HG02884 (cell line): Measurements from ENCODE around the gene TPT1.

Experiments
- ATAC-seq: cut with Tn5 transposase; IDR thresholded peaks from one replicate; pipeline ENCODE4 v1.9.1; 2021; ENCODE audit warnings: mild to moderate bottlenecking, moderate library complexity; ENCODE audit not compliant: unreplicated experiment

The TPT1 gene

DNA sequence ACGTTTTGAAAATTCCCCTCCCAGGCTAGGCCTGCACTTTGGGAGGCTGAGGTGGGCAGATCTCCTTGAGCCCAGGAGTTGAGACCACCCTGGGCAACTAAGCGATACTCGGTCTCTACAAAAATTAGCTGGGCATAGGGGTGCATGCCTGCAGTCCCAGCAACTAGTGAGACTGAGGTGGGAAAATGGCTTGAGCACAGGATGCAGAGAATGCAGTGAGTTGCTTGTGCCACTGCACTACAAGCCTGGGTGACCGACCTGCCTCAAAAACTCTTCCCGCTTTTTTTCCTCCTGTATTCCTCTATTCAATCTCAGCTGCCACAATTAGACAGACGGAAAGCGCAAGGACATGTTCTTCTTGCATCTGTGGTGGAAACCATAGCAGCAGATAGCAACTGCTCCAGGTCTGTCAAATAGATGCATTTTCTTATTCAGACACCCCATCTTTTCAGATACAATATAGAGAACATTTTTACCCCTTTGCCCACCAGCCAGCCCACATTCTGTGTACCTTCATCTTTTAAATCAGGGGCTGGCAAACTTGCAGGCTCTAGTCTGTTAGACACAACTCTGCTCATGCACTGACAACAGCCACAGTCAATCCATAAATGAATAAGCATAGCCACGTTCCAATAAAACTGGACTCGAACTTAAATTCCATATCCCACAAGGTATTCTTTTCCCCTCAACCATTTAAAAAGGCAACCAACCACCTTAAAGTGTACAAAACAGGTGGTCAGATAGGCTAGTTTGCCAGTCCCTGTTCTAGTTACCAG is 4.8 kb downstream of the TPT1 start:
- ATAC-seq = no peak

DNA sequence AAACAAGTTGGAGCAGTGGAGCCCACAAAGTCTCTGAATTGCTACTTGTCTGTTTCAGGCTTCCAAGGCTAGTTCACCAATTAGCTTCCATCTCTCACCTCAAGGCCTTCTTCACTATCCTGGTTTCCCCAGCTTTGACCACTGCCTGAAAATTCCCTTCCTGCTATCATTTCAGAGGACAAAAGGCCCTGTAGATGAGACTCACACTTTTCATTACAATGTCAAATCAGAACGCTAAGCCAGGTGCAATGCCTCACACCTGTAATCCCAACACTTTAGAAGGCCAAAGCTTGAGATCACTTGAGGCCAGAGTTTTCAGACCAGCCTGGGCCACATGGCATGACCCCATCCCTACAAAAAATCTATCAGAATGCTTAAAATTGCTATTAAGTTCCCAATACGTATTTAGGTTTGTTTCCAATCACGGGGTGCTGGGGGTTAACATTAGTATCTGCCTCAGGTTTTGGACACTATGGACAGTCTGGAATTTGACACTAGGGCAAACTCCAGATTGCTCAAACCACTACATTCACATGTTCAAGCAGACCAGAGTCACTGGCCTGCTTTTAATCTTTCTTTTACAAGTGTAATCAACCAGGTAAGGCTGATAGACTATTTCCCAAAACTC is 5.5 kb downstream of the TPT1 start:
- ATAC-seq = no peak

DNA sequence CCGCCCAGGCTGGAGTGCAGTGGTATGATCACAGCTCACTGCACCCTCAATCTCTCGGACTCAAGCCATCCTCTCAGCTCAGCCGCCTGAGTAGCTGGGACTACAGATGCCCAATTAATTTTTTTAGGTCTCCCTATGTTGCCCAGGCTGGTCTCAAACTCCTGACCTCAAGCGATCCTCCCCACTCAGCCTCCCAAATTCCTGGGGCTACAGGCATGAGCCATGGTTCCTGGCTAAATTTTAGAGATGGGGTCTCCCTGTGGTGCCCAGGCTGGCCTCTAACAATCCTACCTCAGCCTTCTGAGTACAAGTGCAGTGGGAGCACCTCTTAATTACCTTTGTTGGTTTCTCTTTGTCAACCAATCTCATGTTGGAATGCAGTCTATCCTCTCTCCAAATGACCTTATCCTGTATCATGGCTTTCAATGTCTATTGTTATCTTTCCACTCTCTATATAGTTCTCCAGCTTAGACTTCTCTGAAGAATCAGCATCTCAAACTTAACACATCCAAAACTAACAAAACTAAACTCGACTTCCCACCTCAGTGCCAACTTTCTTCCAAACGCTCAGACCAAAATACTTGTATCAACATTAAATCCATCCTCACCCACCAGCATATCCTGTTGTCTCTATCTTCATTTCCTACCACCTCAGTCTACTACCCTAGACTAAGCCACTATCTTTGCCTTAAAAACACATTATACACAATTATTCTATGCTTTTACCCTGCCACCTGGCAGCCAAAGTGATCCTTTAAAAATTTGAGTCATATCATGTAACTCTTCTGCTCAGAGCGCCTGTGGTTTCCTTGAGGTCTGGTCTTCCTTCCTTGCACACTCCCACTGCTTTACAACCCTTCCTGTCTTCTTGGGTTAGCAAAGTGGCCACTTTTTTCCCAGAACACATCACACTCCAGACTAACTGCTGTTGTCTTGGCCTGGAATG is 6.7 kb downstream of the TPT1 start:
- no peak for ATAC-seq

DNA sequence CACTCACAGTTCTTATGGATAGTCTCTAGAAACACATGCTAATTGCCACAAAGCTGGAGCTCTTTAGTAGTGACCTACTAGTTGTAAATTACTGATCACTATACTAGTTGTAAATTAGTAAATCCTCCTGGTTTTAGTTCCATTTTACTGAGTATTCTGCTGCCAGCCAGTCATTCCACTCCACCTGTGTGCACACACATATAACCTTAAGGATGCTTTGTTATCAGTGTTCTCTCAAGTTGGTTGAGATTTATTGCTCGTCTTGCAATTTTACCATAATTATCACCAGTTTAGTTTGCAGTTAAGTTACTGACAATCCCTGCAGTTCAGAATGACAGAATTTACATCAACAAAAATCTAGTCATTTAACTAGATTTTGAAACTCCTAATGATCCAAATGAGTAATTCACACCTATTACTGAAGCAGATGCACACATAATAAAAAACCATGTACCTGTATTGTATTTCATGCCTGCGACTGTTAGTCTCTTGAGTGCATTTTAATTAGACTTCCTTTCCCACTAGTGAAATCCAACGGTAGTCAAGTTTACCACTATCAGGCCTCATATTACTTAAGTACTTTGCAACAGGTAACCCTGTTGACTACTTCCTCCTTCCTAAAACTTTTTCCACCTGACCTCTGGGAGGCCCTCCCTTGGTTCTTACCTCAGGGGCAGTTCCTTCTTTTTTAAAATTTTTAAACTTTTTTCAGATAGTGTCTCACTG is 7.6 kb downstream of the TPT1 start:
- no peak for ATAC-seq

DNA sequence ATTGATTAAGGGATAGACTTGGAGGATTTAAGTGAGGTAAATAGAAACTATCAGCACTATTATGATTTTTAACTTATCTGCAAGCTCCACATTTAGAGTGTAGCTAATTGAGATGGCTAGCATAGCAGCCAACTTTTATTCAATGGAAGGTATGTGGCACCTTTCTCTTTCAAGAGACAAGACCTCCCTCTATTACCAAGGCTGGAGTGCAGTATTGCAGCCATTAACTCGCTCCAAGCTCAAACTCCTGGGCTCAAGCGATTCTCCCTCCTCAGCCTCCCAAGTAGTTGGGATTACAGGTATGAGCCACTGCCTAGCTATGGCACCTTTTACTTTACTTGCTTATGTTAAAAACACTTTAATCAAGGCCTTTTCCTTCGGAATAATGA is 8.2 kb downstream of the TPT1 start:
- no peak for ATAC-seq

DNA sequence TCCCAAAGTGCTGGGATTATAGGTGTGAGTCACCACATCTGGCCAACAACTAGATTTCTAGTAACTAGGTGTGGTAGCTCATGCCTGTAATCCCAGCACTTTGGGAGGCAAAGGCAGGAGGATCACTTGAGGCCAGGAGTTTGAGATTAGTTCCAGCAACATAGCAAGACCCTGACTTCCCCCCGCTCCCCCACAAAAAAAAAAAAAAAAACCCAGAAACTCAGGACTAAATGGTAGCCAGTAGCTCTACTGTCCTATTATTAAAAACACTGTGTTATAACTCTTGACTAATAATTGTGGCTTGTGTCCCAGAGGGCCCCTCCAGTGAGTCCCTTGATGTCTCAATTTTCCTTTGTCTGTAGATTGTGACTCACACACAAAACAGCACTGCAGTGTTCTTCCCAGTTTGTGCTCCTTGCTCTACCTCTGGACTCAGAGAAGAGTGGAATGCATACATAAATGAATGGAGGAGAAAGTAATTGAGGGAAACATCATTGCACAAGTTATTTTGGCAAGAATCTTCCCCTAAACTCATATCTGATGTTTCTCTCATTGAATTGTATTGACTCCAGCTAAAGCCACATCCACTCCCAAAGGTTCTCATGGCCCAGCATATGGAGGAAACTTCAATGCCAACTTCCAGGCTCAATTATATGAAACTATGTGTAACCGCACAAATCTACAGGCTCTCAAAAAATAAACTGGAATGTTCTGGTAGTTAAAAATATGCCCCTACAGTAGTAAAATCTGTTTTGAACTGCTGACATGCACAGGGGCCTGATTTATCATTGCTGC is 8.8 kb downstream of the TPT1 start:
- ATAC-seq = no peak

DNA sequence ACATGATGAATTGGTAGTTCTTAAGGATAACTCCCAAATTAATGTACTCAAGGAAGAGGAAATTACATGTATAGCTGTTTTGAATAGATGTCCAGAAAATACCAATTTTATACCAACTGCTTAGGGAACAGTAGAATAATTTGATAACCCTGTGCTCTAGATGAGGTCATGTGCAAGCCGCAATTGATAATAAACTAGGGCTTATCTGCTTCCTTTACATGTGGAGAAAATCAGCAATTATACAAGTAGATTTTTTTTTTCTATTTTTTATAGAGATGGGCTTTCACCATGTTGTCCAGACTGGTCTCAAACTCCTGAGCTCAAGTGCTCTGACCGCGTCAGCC is 9.3 kb downstream of the TPT1 start:
- no peak for ATAC-seq

DNA sequence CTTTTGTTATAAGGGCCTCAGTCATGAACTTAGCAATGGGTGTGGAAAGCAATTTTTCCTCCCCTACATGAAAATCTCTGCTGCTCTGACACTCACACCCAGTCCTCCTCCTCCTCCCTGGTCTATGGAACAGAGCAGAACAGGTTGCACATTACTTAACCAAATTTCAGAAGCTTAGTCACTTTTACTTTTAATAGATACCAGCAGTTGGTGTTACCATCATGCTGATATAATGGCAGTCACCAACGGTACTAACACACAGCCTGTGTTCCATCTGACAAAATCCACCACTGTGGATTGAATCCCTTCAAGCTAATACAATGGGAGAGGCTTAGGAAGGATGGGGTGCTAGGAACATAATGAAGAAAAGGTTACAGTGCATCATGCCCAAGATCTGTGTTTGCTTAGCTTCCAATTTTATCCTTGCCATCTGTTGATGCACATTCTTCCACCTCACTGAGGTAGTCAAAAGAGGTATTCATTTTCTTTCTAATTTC is 9.8 kb downstream of the TPT1 start:
- no peak for ATAC-seq

DNA sequence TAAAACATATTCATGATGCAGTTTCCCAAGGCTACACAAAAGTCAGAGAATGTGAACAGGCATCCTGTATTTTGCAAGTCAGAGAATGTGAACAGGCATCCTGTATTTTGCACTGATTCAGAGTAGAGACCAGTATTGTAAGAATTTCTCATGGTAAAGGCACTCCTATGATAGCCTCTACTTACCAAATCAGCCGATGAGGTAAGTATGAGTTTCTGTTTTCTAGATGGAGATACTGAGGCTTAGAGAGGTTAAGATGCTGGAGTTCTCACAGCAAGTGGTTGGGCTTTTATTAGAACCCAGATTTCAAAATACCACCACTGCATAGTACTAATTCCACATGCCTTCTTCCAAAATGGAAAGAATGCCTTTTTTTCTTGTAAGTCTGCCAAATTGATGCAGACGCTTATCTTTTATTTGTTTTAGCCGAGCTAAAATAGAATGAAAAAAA is 12.3 kb downstream of the TPT1 start:
- no peak for ATAC-seq

DNA sequence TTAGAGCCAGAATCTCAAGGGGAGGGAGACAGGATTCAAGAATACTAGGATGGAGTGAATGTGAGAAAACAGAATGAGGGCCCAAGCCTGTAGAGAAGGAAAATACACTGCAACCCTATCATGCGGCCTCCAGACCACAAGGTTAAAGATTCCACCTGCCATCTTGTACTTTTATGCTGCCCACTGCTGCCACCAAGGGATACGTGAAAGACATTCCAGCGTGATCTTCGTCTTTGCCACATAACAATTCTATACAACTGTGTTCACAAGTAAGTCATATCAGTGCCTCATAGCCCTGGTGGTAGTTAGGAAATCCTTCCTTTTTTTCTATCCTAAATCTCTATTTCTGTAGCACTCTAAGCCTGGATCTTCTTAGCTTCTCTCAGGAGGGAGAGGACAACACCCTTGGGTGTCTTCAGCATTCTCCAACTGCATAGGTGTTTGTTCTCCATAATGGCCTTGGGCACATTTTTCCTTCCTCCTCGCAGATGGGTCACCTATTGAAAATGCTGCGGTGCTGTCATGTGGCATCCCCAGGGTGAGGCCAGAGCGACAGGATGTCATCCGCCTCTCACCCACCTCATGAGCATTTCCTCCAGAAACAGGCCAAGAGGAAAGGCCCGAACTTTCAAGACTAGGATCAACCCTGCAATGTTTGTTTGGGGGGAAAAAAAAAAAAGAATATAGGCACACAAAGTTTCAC is 13.6 kb downstream of the TPT1 start:
- no peak for ATAC-seq

DNA sequence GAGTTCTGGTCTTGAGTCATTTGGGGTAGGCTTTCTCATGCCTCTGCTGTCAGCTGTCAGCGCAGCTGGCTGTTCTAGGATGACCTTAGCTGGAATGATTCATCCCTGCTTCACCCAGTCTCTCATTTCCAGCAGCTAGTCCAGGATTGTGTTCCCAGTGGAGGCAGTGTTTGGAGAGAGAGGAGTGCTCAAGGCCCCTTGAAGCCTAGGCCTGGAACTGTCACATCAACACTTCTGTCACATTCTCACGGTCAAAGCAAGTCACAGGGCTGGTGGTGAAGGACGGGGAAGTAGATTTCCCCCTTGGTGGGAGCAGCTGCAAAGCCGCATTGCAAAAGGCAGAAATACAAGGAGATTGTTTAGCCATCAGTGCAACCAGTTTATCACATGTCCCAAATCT is 15.2 kb downstream of the TPT1 start:
- no peak for ATAC-seq

DNA sequence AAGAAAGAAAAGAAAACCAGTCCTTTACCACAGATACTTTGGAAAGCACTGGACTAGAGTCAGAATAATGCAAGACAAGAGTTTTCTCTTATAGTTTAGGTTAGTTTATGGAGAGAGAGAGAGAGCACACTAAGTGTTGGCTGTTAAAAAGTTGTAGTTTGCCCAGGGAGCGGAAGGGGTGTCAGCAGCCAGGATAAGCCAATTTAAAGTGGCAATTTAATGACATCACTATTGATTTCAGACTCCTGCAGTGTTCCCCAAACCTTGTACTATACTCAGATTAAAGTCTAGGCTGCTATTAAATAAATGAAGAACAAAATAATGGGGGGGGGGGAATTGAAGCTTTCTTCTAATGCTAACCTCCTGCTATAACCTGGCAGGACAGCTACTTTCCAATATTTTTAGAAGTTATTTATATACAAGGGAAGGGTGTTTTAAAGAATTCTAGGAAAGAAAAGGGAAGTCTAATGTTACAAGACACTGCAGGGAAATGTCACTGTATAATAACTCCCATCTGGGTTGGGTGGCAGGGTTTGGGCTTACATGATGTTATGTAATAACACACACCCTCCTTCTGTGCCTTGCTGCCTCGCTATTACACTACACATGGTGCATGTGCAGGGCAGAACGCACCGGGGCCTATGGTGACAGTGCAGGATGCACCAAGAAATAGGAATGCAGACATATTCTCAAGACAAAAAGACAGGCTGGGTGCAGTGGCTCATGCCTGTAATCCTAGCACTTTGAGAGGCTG is 19.9 kb downstream of the TPT1 start:
- no peak for ATAC-seq

DNA sequence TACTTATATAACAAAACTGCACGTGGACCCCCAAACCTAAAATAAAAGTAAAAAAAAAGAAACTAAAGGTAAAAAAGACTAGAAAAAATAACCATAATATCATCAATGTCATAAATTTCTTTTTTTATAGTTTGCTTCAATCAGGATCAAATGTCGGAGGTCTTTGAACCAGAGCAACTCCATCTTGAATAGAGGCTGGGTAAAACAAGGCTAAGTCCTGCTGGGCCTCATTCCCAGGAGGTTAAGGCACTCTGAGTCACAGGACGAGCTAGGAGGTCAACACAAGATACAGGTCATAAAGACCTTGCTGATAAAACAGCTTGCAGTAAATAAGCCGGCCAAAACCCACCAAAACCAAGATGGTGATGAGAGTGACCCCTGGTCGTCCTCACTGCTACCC is 24.0 kb downstream of the TPT1 start:
- no peak for ATAC-seq

DNA sequence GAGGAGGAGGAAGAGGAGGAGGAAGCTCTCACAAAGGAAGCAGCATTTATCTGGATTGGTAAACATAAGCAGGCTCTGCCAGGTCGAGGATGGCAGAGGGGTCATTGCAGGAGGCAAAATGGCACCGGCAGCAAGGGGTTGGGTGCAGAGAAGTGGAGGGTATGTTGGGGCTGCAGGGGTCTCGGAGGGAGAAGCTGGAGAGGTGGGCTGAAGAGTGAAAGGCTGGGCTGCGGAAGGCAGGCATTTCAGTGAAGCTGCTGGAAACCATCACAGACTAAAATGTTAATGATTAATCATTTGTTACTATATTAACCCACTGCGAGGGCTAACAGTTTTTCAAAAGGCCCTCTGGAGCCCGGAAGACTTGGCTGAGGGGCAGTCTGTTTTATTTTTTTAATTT is 24.6 kb downstream of the TPT1 start:
- ATAC-seq = no peak

DNA sequence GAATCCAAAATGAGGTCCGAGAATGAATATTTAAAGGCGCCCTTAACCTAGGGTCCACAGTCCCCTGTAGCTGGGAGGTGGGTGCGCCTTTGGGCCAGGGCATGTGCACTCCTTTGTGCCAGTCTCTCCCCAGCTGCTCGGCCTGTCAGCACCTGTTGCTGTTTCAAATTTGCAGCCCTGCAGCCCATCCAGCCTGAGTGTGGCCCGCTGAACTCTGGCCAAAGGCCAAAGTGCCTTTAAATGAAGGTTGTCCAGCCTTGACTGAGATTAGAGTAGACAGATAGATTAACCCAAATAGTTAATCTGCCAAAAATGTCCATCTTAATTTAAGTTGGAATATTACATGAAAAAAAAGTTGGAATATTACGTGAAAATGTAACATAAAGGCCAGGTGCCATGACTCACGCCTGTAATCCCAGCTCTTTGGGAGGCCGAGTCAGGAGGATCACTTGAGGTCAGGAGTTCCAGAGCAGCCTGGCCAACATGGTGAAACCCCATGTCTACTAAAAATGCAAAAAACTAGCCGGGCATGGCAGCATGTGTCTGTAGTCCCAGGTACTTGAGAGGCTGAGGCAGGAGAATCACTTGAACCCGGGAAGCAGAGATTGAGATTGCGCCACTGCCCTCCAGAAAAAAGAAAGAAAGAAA is 25.3 kb downstream of the TPT1 start:
- ATAC-seq = no peak

DNA sequence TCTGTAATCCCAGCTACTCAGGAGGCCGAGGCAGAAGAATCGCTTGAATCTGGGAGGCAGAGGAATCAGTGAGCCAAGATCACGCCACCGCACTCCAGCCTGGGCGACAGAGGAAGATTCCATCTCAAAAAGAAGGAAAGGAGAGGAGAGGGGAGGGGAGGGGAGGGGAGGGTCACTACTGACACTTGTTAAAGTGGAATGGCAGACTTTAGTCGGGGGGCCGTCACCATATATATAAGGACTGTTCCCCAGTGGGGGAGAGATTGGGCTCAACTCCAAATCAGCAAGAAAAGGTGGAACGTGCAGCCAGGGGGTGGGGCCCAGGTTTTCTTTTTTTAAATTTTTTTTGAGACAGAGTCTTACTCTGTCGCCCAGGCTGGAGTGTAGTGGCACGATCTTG is 26.2 kb downstream of the TPT1 start:
- ATAC-seq = no peak

DNA sequence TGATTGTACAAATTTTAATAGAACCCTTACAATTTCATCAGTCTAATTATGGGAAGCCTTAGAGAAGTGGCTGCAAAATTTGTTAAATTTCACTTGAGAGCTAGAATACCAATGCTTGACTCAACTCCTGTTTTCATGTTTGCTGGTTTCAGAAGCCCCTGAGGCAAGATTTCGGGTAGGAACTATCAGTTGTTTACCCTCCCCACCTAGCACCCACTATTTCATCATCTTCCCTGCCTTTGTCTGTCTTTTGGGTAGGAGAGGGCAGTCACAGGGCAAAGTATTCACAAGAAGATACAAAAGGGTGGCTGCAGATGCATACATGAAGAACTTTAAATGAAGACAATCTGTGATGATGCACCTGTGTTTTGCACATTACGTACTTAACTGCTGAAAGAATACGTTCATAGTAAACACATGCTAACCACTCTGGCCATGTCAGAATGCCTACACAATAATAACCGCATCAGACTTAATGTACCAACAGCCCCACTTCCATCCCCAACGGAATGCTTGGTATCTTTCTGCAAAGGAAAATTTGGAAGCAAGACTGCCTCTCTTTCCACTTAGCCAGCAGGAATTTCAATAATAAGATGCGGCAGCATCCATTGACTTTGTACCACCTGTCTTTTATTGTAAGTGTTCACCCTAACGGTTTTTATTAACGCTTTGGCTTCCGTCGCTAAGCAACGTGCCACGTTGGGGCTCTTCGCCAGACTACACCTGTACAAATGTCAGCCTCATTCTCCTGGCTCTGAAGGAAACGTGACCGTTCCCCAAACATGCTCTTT is 30.4 kb downstream of the TPT1 start:
- ATAC-seq = peak; percentile 23
